ENCODE data around the gene RHOXF2. TPM values are rescaled to one million over a fixed set of nuclear protein-coding genes. Genes with fewer than 3 reads are reported as not detected.

Gene RHOXF2
- polyA plus RNA-seq, 10 donors = not detected

GRCh38 chrX:120200851-120201250 lies 42.4 kb downstream of the RHOXF2 start:
- no peak for DNase-seq

GRCh38 chrX:120205816-120206753 lies 47.7 kb downstream of the RHOXF2 start:
- DNase-seq = peak in 2 of 3 donors; percentile 3 to 5

- no peak for DNase-seq
Measured at GRCh38 chrX:120207009-120207605, 48.7 kb downstream of the RHOXF2 start.

- peak; percentile 27 to 56 (median 52) for DNase-seq
Measured at GRCh38 chrX:120213438-120214265, 55.2 kb downstream of the RHOXF2 start.

Other genes with a start within 250 kb of the RHOXF2 start
- gene NKAP, start 214.9 kb upstream of the RHOXF2 start, polyA plus RNA-seq (ENCODE audit: insufficient read length in 10 of 10) = 10 to 100 TPM in 1 of 10 donors, 1 to 10 TPM in 9; 7.7 to 10.7 (median 8.8) TPM
- under 1 TPM in 2 of 10 donors, not detected in 8; 0.09 to 0.10 TPM for gene RHOXF2B, start 80.9 kb upstream of the RHOXF2 start, polyA plus RNA-seq (ENCODE audit: insufficient read length in 10 of 10)
- 1 to 10 TPM in 1 of 10 donors, under 1 TPM in 5, not detected in 4; 0.17 to 1.1 (median 0.68) TPM for gene RHOXF1, start 42.7 kb upstream of the RHOXF2 start, polyA plus RNA-seq (ENCODE audit: insufficient read length in 10 of 10)
- gene ZBTB33, start 92.2 kb downstream of the RHOXF2 start, polyA plus RNA-seq (ENCODE audit: insufficient read length in 10 of 10) = 10 to 100 TPM; 13.6 to 20.9 (median 15.7) TPM
- 10 to 100 TPM in 6 of 10 donors, 1 to 10 TPM in 4; 7.7 to 16.3 (median 10.6) TPM for gene TMEM255A, start 152.8 kb downstream of the RHOXF2 start, polyA plus RNA-seq (ENCODE audit: insufficient read length in 10 of 10)
- gene ATP1B4, start 203.5 kb downstream of the RHOXF2 start, polyA plus RNA-seq (ENCODE audit: insufficient read length in 10 of 10) = 100 to 1,000 TPM; 155 to 376 (median 258) TPM

All from muscle of back (tissue), 11 donors.